A673 (cell line): ENCODE measurements around the gene MARS1. TPM values are rescaled to one million over a fixed set of nuclear protein-coding genes. Genes with fewer than 3 reads are reported as not detected.
"Not testable (repeated sequence)": the region's sequence is repeated elsewhere in the genome, so short reads cannot be mapped to it uniquely, and the experiment has no call there.

Experiments used
- BruUV-seq: library from RNA; stranded (reverse); fragments of 400-500 nt; replicated peaks from 2 replicates; lab custom pipeline; 2021; lab: Mats Ljungman, UMichigan
- CTCF ChIA-PET: fragments of 300-600 bp; sonication (Branson Sonifier 250); formaldehyde crosslinking; loops from one replicate; lab custom pipeline; 2022; ENCODE audit warnings: antibody characterized with exemption; lab: Charles Lee
- POLR2A ChIA-PET: fragments of 300-600 bp; sonication (Branson Sonifier 250); formaldehyde crosslinking; loops from one replicate; lab custom pipeline; 2022; ENCODE audit warnings: antibody characterized with exemption; ENCODE audit not compliant: low non-redundant PET; lab: Charles Lee
- DNase-seq: peaks from one replicate; pipeline ENCODE4 v3.0.0-alpha.2; 2015; ENCODE audit warnings: low spot score
- H3K27ac ChIP-seq: fragments of 200-600 bp; sonication (generic); 2 replicates; pipeline ENCODE4 v1.5.1; 2016; ENCODE audit warnings: mixed run types, low read depth, mild to moderate bottlenecking, mixed read lengths, antibody characterized with exemption, low read length; ENCODE audit not compliant: poor library complexity, severe bottlenecking
- H3K27me3 ChIP-seq: fragments of 200-600 bp; sonication (generic); replicated peaks from 2 replicates; pipeline ENCODE4 v1.6.1; 2017; ENCODE audit warnings: mixed run types, low read depth, mild to moderate bottlenecking, mixed read lengths, antibody characterized with exemption, low read length; ENCODE audit not compliant: insufficient read depth, poor library complexity
- H3K36me3 ChIP-seq: fragments of 200-600 bp; sonication (generic); 2 replicates; pipeline ENCODE4 v1.6.1; 2016; ENCODE audit warnings: mixed run types, mild to moderate bottlenecking, mixed read lengths, antibody characterized with exemption, low read length; ENCODE audit not compliant: insufficient read depth, poor library complexity, severe bottlenecking
- H3K4me1 ChIP-seq: fragments of 200-600 bp; sonication (generic); 2 replicates; pipeline ENCODE4 v1.6.1; 2017; ENCODE audit warnings: mixed run types, mild to moderate bottlenecking, mixed read lengths, antibody characterized with exemption, low read length; ENCODE audit not compliant: insufficient read depth, poor library complexity, severe bottlenecking
- H3K4me3 ChIP-seq: fragments of 200-600 bp; sonication (generic); 2 replicates; pipeline ENCODE4 v1.5.1; 2016; ENCODE audit warnings: low read depth, mixed run types, mild to moderate bottlenecking, mixed read lengths, low read length; ENCODE audit not compliant: poor library complexity, severe bottlenecking
- H3K9me3 ChIP-seq: fragments of 200-600 bp; sonication (generic); 2 replicates; pipeline ENCODE4 v1.6.1; 2016; ENCODE audit warnings: mixed run types, low read depth, mild to moderate bottlenecking, mixed read lengths, antibody characterized with exemption, low read length; ENCODE audit not compliant: poor library complexity, severe bottlenecking
- EZH2 ChIP-seq: fragments of 200-600 bp; sonication (generic); IDR thresholded peaks from 2 replicates; pipeline ENCODE4 v1.6.1; 2017; ENCODE audit warnings: borderline replicate concordance, low read depth, mild to moderate bottlenecking, mixed read lengths, antibody characterized with exemption, low read length; ENCODE audit not compliant: poor library complexity, severe bottlenecking
- intact Hi-C: fragments of 100-400 bp; cut with micrococcal nuclease; formaldehyde crosslinking; loops from one replicate; pipeline ENCODE4 v1.10.0; 2022; ENCODE audit not compliant: unreplicated experiment
- total RNA-seq: library from RNA; stranded (reverse); gene quantifications from 2 replicates; pipeline ENCODE4 v1.2.3, GENCODE V29; 2021
- TF ChIP-seq, protein P1 (sequence below): fragments of 300-800, 200-600 bp; sonication (generic); conservative IDR thresholded peaks from 2 replicates; pipeline ENCODE4 v1.5.1; 2017; ENCODE audit warnings: low read depth, mild to moderate bottlenecking, antibody characterized with exemption, low read length, moderate library complexity, mixed read lengths

MARS1 gene
- total RNA-seq, 1 experiment from 2014 or later: 467 TPM

- no peaks in the 10 kb centered on the region for H3K9me3 ChIP-seq
- peaks cover 93% of the 10 kb centered on the region for H3K36me3 ChIP-seq
- POLR2A ChIA-PET: no interaction called here
- BruUV-seq: no TSS peak
- H3K4me3 ChIP-seq: no peak overlapping the region
- intact Hi-C loops: no loop called here
- TF ChIP-seq, protein P1, sequence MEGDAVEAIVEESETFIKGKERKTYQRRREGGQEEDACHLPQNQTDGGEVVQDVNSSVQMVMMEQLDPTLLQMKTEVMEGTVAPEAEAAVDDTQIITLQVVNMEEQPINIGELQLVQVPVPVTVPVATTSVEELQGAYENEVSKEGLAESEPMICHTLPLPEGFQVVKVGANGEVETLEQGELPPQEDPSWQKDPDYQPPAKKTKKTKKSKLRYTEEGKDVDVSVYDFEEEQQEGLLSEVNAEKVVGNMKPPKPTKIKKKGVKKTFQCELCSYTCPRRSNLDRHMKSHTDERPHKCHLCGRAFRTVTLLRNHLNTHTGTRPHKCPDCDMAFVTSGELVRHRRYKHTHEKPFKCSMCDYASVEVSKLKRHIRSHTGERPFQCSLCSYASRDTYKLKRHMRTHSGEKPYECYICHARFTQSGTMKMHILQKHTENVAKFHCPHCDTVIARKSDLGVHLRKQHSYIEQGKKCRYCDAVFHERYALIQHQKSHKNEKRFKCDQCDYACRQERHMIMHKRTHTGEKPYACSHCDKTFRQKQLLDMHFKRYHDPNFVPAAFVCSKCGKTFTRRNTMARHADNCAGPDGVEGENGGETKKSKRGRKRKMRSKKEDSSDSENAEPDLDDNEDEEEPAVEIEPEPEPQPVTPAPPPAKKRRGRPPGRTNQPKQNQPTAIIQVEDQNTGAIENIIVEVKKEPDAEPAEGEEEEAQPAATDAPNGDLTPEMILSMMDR: no peak
- TF ChIP-seq EZH2: no peak
- peaks cover 16% of the 10 kb centered on the region for H3K4me1 ChIP-seq
- no peak overlapping the region for H3K27ac ChIP-seq
- no peaks in the 10 kb centered on the region for H3K27me3 ChIP-seq
- CTCF ChIA-PET: no interaction called here
- no peak for DNase-seq
Measured at GRCh38 chr12:57513266-57513665, 25.4 kb downstream of the MARS1 start.

- POLR2A ChIA-PET, H3K9me3 ChIP-seq, BruUV-seq, intact Hi-C loops, H3K4me3 ChIP-seq, DNase-seq, H3K27me3 ChIP-seq, H3K27ac ChIP-seq: not testable (repeated sequence)
- Histone ChIP-seq H3K36me3 (peaks cover 97% of the 10 kb centered on the region), H3K4me1 (peaks cover 18% of the 10 kb centered on the region)
- CTCF ChIA-PET: interaction anchor here (0.7 kb wide), 1 partner anchor 478 kb away, joined by 3 read pairs; no protein-coding TSS in a partner anchor
Measured at GRCh38 chr12:57513677-57514076, 25.8 kb downstream of the MARS1 start.

DNA sequence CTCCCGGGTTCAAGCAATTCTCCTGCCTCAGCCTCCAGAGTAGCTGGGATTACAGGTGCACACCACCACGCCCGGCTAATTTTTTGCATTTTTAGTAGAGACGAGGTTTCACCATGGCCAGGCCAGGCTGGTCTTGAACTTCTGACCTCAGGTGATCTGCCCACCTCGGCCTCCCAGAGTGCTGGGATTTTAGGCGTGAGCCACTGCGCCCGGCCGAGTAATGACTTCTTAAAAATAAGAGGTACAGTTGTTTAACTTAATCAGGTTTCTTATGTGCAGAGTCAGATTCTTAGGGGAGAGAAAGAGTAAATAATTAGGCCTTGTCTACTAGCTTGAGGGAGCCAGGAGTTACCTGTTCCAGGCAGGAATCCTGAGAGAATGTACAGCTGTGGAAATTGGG, 26.4 kb downstream of the MARS1 start:
- H3K27ac ChIP-seq, H3K4me3 ChIP-seq, DNase-seq, BruUV-seq, H3K9me3 ChIP-seq, intact Hi-C loops, H3K27me3 ChIP-seq: not testable (repeated sequence)
- Histone ChIP-seq H3K4me1 (peaks cover 18% of the 10 kb centered on the region), H3K36me3 (peaks cover 98% of the 10 kb centered on the region)
- ChIA-PET CTCF (interaction anchor here (0.7 kb wide), 1 partner anchor 479 kb away, joined by 3 read pairs; no protein-coding TSS in a partner anchor), POLR2A (interaction anchor here (0.6 kb wide), 1 partner anchor 48 kb away, joined by 4 read pairs; no protein-coding TSS in a partner anchor)

- POLR2A ChIA-PET: interaction anchor here (0.6 to 0.8 kb wide), 2 partner anchors 15 to 47 kb away, joined by 4 read pairs; no protein-coding TSS in a partner anchor
- Histone ChIP-seq H3K27me3 (no peaks in the 10 kb centered on the region), H3K27ac (peak overlapping the region; percentile 58), H3K4me1 (peaks cover 18% of the 10 kb centered on the region), H3K9me3 (no peaks in the 10 kb centered on the region), H3K4me3 (no peak overlapping the region), H3K36me3 (peaks cover 99% of the 10 kb centered on the region)
- BruUV-seq: no TSS peak
- intact Hi-C loops: no loop called here
- CTCF ChIA-PET: no interaction called here
- no peak for TF ChIP-seq EZH2
- TF ChIP-seq, protein P1: no peak
- no peak for DNase-seq
Measured at GRCh38 chr12:57514720-57515407, 27.0 kb downstream of the MARS1 start.
